SU-DHL-6 (cell line): Measurements from ENCODE around the gene TENM4.

Source experiments
- H2AFZ ChIP-seq: fragments of 200-600 bp; sonication (generic); 2 replicates; pipeline ENCODE4 v1.6.1; 2014; ENCODE audit warnings: low read depth, mild to moderate bottlenecking, moderate library complexity, mixed read lengths, antibody characterized with exemption, low read length; ENCODE audit not compliant: severe bottlenecking
- H3F3A ChIP-seq: fragments of 200-600 bp; shearing (Covaris generic); 2 replicates; pipeline ENCODE4 v1.6.0; 2016; ENCODE audit warnings: antibody characterized with exemption, mild to moderate bottlenecking; ENCODE audit not compliant: insufficient read depth
- H3K27ac ChIP-seq: fragments of 200-600 bp; sonication (generic); 2 replicates; pipeline ENCODE4 v1.5.1; 2016; ENCODE audit warnings: low read depth, mild to moderate bottlenecking, low read length, moderate library complexity, mixed read lengths
- H3K27me3 ChIP-seq: fragments of 200-600 bp; sonication (generic), shearing (Covaris generic); 2 replicates; pipeline ENCODE4 v1.6.0; 2014; ENCODE audit warnings: mild to moderate bottlenecking, low read length
- H3K36me3 ChIP-seq: fragments of 200-600 bp; sonication (generic); 2 replicates; pipeline ENCODE4 v1.6.1; 2014; ENCODE audit warnings: mild to moderate bottlenecking, low read length, mixed read lengths
- H3K4me2 ChIP-seq: fragments of 300-600, 200-600 bp; shearing (Covaris generic), sonication (generic); 2 replicates; pipeline ENCODE4 v1.6.0; 2014; ENCODE audit warnings: low read length, low read depth, mild to moderate bottlenecking; ENCODE audit not compliant: poor library complexity, severe bottlenecking
- H3K4me3 ChIP-seq: fragments of 200-600 bp; sonication (generic); 2 replicates; pipeline ENCODE4 v1.5.1; 2014; ENCODE audit warnings: antibody characterized with exemption, low read length, mild to moderate bottlenecking, mixed read lengths; ENCODE audit not compliant: insufficient read depth, poor library complexity, severe bottlenecking
- H3K79me2 ChIP-seq: fragments of 200-600 bp; sonication (generic); 2 replicates; pipeline ENCODE4 v1.6.1; 2014; ENCODE audit warnings: mild to moderate bottlenecking, low read length, moderate library complexity; ENCODE audit not compliant: insufficient read depth
- H3K9ac ChIP-seq: fragments of 200-600 bp; sonication (generic); 2 replicates; pipeline ENCODE4 v1.7.0; 2014; ENCODE audit warnings: mild to moderate bottlenecking, low read length
- H3K9me2 ChIP-seq: fragments of 200-600 bp; sonication (generic); replicated peaks from 2 replicates; pipeline ENCODE4 v1.6.1; 2014; ENCODE audit warnings: low read length; ENCODE audit not compliant: insufficient read depth
- H3K9me3 ChIP-seq: fragments of 200-600 bp; sonication (generic); 2 replicates; pipeline ENCODE4 v1.6.1; 2014; ENCODE audit warnings: low read length, mixed read lengths; ENCODE audit not compliant: insufficient read depth
- H4K20me1 ChIP-seq: fragments of 200-600 bp; sonication (generic); 2 replicates; pipeline ENCODE4 v1.6.1; 2014; ENCODE audit warnings: low read depth, mild to moderate bottlenecking, antibody characterized with exemption, low read length, moderate library complexity, mixed read lengths
- CTCF ChIP-seq: fragments of 200-600 bp; sonication (generic); IDR thresholded peaks from one replicate; pipeline ENCODE4 v1.5.1; 2017; ENCODE audit warnings: antibody characterized with exemption, mild to moderate bottlenecking, low read length, moderate library complexity; ENCODE audit not compliant: insufficient read depth, poor library complexity, severe bottlenecking
- EZH2phosphoT487 ChIP-seq: fragments of 200-600 bp; sonication (generic), shearing (Covaris generic); conservative IDR thresholded peaks from 2 replicates; pipeline ENCODE4 v1.6.1; 2018; ENCODE audit warnings: mild to moderate bottlenecking, antibody characterized with exemption, low read length, moderate library complexity, mixed read lengths

Gene TENM4

GRCh38 chr11:79241852-79242241 lies 199.0 kb downstream of the TENM4 start:
- no peaks in the 10 kb centered on the region for H3K27me3 ChIP-seq
- no peak for TF ChIP-seq EZH2phosphoT487
- no peak overlapping the region for H3K4me2 ChIP-seq

DNA sequence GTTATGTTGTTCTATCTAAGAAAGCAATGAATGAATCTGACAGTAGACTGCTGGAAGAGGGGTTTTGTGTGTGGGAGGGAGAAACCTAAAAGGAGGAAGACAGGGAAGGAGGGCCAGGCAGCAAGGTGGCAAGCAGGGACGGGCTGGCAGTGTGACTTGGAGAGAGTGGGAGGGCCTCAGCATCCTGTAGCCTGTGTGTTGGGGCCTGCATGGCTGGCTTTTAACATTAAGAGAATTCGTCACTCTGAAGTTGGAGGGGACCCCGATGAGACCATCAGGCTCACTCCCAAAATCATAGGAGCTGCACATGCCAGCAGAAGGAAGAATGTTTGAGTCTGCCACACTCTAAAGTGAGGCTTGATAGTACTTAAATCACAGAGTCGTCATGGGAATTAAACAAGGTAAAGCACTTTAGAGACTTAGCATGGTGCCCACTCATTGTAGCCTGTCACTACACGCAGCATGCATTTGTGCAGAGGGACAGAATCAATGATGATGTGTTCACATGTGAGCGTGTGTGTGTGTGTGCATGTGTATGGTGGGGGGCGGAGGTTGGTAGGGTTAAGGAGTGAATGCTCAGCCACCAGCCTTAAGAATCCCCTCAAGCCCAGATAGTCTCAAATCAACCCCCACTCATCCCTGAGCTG lies 199.5 kb downstream of the TENM4 start:
- Histone ChIP-seq H3K9me2 (no peaks in the 10 kb centered on the region), H3K27me3 (no peaks in the 10 kb centered on the region), H3K36me3 (no peaks in the 10 kb centered on the region), H3K9me3 (no peaks in the 10 kb centered on the region), H3K79me2 (no peaks in the 10 kb centered on the region), H3F3A (no peaks in the 10 kb centered on the region), H3K9ac (no peak overlapping the region), H3K4me2 (no peak overlapping the region), H3K27ac (no peak overlapping the region), H2AFZ (no peak overlapping the region), H3K4me3 (no peak overlapping the region), H4K20me1 (no peaks in the 10 kb centered on the region)
- TF ChIP-seq EZH2phosphoT487 (no peak), CTCF (no peak)

More at GRCh38 chr11:79241852-79242241, 199.0 kb downstream of the TENM4 start:
- H3K9ac ChIP-seq, result no peak overlapping the region
- no peaks in the 10 kb centered on the region for H3F3A ChIP-seq
- H3K9me2 ChIP-seq, result no peaks in the 10 kb centered on the region
- H3K36me3 ChIP-seq, result no peaks in the 10 kb centered on the region
- H3K79me2 ChIP-seq, result no peaks in the 10 kb centered on the region
- H3K27ac ChIP-seq, result no peak overlapping the region
- no peak overlapping the region for H2AFZ ChIP-seq
- H3K4me3 ChIP-seq, result no peak overlapping the region
- H4K20me1 ChIP-seq, result no peaks in the 10 kb centered on the region
- H3K9me3 ChIP-seq, result no peaks in the 10 kb centered on the region

- TF ChIP-seq CTCF (no peak), EZH2phosphoT487 (no peak)
- Histone ChIP-seq H3K79me2 (no peaks in the 10 kb centered on the region), H3K36me3 (no peaks in the 10 kb centered on the region), H3K27ac (no peak overlapping the region), H3K9ac (no peak overlapping the region), H3K4me3 (no peak overlapping the region), H4K20me1 (no peaks in the 10 kb centered on the region), H3K9me3 (no peaks in the 10 kb centered on the region), H2AFZ (no peak overlapping the region), H3K4me2 (no peak overlapping the region), H3K9me2 (no peaks in the 10 kb centered on the region), H3K27me3 (no peaks in the 10 kb centered on the region), H3F3A (no peaks in the 10 kb centered on the region)
These were observed 203.1 kb downstream of the TENM4 start for GRCh38 chr11:79237703-79238102.

DNA sequence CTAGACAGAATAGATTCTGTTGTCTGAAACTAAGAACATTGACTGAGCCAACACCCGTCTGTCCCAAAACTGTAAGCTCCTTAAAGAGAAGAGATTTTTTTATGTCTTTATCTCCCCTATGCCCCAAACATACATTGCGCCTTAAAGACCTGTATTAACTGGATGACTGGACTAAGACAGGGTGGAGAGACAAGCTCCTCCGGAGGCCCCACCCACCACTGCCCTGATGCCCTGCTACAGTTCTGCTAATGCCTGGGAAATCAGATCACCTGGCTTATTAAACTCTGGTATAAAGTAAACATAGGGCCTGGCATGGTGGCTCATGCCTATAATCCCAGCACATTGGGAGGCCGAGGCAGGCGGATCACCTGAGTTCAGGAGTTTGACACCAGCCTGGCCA lies 203.7 kb downstream of the TENM4 start:
- Histone ChIP-seq H3K27me3 (no peaks in the 10 kb centered on the region), H3K27ac (no peak overlapping the region), H3K9me3 (no peaks in the 10 kb centered on the region), H3K4me2 (no peak overlapping the region), H3K9me2 (no peaks in the 10 kb centered on the region), H3K79me2 (no peaks in the 10 kb centered on the region), H3K36me3 (no peaks in the 10 kb centered on the region), H2AFZ (no peak overlapping the region), H3K4me3 (no peak overlapping the region), H4K20me1 (no peaks in the 10 kb centered on the region), H3K9ac (no peak overlapping the region), H3F3A (no peaks in the 10 kb centered on the region)
- TF ChIP-seq CTCF (no peak), EZH2phosphoT487 (no peak)
